AG09309 (cell line): ENCODE data around the gene DCPS.

ENCODE experiments used
- DNase-seq: peaks from one replicate; pipeline ENCODE4 v3.0.0-alpha.2; 2010; ENCODE audit warnings: low read depth
- H3K4me3 ChIP-seq: 2 replicates; pipeline ENCODE4 v1.5.1; 2011; ENCODE audit warnings: mild to moderate bottlenecking, low read depth, low read length, moderate library complexity; ENCODE audit not compliant: control insufficient read depth
- TF ChIP-seq, protein P1 (sequence below): IDR thresholded peaks from 2 replicates; pipeline ENCODE4 v1.5.1; 2011; ENCODE audit warnings: mild to moderate bottlenecking, low read depth, low read length, inconsistent platforms; ENCODE audit not compliant: insufficient read depth, control insufficient read depth; ENCODE audit errors: missing control alignments

Gene DCPS

GRCh38 chr11:126282736-126283591 is 20.9 kb upstream of the DCPS start, which contains the start of gene TIRAP:
Gene TIRAP (plus strand): TSS chr11:126283093. CDS start chr11:126290895, 7,802 bp downstream.
- H3K4me3 ChIP-seq: peak within 1 kb of the TSS; percentile 69
- TF ChIP-seq, protein P1, sequence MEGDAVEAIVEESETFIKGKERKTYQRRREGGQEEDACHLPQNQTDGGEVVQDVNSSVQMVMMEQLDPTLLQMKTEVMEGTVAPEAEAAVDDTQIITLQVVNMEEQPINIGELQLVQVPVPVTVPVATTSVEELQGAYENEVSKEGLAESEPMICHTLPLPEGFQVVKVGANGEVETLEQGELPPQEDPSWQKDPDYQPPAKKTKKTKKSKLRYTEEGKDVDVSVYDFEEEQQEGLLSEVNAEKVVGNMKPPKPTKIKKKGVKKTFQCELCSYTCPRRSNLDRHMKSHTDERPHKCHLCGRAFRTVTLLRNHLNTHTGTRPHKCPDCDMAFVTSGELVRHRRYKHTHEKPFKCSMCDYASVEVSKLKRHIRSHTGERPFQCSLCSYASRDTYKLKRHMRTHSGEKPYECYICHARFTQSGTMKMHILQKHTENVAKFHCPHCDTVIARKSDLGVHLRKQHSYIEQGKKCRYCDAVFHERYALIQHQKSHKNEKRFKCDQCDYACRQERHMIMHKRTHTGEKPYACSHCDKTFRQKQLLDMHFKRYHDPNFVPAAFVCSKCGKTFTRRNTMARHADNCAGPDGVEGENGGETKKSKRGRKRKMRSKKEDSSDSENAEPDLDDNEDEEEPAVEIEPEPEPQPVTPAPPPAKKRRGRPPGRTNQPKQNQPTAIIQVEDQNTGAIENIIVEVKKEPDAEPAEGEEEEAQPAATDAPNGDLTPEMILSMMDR: no peak
- DNase-seq: no peak

GRCh38 chr11:126284829-126285228 is 19.0 kb upstream of the DCPS start:
- peak; percentile 70 for DNase-seq
- TF ChIP-seq, protein P1: no peak
- no peak overlapping the region for H3K4me3 ChIP-seq

DNA sequence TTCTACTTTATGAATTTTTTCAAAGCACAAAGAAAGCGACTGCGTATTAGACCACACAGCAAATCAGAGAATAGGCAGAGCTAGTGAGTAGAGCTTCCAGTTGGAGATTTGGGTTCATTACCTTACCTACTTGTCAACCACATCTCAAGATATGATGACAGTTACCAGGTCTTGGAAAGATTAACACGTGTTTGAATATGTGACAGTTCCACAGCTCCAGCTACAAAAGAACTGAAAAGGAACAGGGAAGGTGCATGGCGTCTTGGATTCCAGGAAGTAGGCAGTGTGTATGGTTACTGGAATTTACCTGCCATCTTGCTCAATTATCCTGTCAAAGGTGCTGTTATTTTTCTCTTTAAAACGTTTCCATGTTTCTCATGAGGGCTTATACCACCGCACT is 15.6 kb upstream of the DCPS start:
- DNase-seq: no peak
- H3K4me3 ChIP-seq: no peak overlapping the region
- TF ChIP-seq, protein P1: no peak

GRCh38 chr11:126290887-126291286 is 13.0 kb upstream of the DCPS start:
- DNase-seq: no peak
- TF ChIP-seq, protein P1: no peak
- no peak overlapping the region for H3K4me3 ChIP-seq

GRCh38 chr11:126293726-126294125 is 10.1 kb upstream of the DCPS start:
- no peak for DNase-seq
- no peak overlapping the region for H3K4me3 ChIP-seq
- TF ChIP-seq, protein P1: no peak

GRCh38 chr11:126297004-126297403 is 6.9 kb upstream of the DCPS start:
- DNase-seq: no peak
- TF ChIP-seq, protein P1: no peak
- no peak overlapping the region for H3K4me3 ChIP-seq
